NCI-H2081 (cell line): Measurements from ENCODE around the gene RBMX.

Experiments used
- DNase-seq, 2 experiments: peaks; one replicate each; lab custom pipeline; 2025; lab: John Stamatoyannopoulos, UW

Gene RBMX

GRCh38 chrX:136835761-136836160 is 44.8 kb downstream of the RBMX start:
- DNase-seq, result no peak

GRCh38 chrX:136829413-136829812 is 51.1 kb downstream of the RBMX start:
- DNase-seq, result no peak

- DNase-seq, result no peak
These were observed 51.7 kb downstream of the RBMX start for GRCh38 chrX:136828830-136829229.

GRCh38 chrX:136827026-136827425 is 53.5 kb downstream of the RBMX start:
- peak in 1 of 2 experiments; percentile 35 for DNase-seq

- DNase-seq, result no peak
These were observed 54.8 kb downstream of the RBMX start for GRCh38 chrX:136825771-136826170.
